ENCODE data around the gene L1CAM.
A peak's percentile ranks its signal among the peaks of the same experiment; 100 is the strongest.

Gene L1CAM

DNA sequence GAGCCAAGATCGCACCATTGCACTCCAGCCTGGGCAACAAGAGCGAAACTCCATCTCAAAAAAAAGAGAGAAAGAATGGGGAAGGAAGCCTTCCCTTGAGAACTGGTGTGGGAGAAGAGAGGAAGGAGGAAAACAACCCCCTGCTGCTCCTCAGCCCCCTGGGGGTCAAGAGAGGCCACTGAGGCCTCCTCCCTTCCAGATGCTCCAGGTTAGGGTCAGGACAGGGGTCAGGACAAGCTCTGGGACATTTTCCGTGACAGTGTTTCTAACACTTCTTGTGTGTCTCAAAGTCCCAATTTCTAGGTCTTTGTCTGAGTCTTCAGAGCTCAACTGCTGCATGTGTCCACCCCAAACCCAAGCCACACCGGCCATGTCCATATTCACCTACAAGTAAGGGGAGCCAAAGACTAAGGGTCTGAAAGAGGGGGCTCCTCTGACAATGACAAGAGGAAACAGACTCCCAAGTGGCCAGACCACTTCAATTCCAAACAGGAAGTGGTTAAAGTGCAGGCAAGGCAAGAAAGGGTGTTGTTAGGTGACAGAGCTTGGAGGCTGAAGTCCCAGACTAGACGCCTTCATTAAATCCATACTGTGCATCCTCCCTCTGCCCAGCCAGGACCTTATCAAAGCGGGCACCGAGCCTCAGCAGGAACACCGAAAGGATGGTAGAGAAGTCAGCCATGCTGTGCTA lies 8.3 kb downstream of the L1CAM start (continued):
- TF ChIP-seq, protein P1, sequence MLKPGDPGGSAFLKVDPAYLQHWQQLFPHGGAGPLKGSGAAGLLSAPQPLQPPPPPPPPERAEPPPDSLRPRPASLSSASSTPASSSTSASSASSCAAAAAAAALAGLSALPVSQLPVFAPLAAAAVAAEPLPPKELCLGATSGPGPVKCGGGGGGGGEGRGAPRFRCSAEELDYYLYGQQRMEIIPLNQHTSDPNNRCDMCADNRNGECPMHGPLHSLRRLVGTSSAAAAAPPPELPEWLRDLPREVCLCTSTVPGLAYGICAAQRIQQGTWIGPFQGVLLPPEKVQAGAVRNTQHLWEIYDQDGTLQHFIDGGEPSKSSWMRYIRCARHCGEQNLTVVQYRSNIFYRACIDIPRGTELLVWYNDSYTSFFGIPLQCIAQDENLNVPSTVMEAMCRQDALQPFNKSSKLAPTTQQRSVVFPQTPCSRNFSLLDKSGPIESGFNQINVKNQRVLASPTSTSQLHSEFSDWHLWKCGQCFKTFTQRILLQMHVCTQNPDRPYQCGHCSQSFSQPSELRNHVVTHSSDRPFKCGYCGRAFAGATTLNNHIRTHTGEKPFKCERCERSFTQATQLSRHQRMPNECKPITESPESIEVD (tag by site-specific recombination; IDR thresholded peaks at IDR 0.05): no peak
- TF ChIP-seq, protein P2, sequence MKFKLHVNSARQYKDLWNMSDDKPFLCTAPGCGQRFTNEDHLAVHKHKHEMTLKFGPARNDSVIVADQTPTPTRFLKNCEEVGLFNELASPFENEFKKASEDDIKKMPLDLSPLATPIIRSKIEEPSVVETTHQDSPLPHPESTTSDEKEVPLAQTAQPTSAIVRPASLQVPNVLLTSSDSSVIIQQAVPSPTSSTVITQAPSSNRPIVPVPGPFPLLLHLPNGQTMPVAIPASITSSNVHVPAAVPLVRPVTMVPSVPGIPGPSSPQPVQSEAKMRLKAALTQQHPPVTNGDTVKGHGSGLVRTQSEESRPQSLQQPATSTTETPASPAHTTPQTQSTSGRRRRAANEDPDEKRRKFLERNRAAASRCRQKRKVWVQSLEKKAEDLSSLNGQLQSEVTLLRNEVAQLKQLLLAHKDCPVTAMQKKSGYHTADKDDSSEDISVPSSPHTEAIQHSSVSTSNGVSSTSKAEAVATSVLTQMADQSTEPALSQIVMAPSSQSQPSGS (tag by site-specific recombination; IDR thresholded peaks at IDR 0.05; ENCODE audit: low read depth): no peak
- TF ChIP-seq ZNF354C (tag by site-specific recombination; IDR thresholded peaks at IDR 0.05; ENCODE audit: borderline replicate concordance, low read depth) (no peak), OVOL3 (tag by site-specific recombination; IDR thresholded peaks at IDR 0.05) (no peak)

DNA sequence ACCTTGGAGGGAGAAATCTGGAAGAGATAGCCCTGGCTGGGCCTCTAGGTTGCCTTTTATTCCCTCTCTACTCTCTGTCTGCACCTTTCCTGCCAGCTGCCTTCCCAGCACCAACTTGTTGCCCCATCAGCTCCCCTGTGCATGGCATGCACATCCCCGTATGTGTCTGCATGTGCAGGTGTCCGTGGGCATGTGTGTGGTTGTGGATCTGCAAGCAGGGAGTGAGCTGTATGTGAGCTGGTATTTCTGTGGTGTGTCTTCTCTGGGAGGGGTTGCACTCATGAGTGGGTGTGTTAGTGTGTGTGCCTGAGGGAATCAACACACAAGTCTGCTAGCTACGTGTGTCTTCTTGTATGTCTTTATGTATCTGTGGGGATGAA lies 9.9 kb downstream of the L1CAM start:
- TF ChIP-seq ZNF670 (tag by site-specific recombination; IDR thresholded peaks at IDR 0.05; ENCODE audit: low read depth): no peak
- peak; percentile 77 for TF ChIP-seq SCRT2 (tag by site-specific recombination; IDR thresholded peaks at IDR 0.05)
- no peaks in the 10 kb centered on the region for H3K9me3 ChIP-seq (ENCODE audit: control insufficient read depth, insufficient read depth, low read depth, low read length)
- POLR2A ChIA-PET: interaction anchor here (0.6 kb wide), 1 partner anchor 11 kb away, joined by 3 read pairs; no protein-coding TSS in a partner anchor
- CTCF ChIA-PET: interaction anchor here (0.6 kb wide), 1 partner anchor 110 kb away, joined by 3 read pairs; no protein-coding TSS in a partner anchor
- H3K27ac ChIP-seq (ENCODE audit: extremely low read depth, low read depth, low read length): no peak overlapping the region
- H3K4me3 ChIP-seq (ENCODE audit: low read depth, low read length): no peak overlapping the region
- no peaks in the 10 kb centered on the region for H3K36me3 ChIP-seq (ENCODE audit: control insufficient read depth in 2 of 2, insufficient read depth in 1 of 2, low read length in 2 of 2)
- H3K4me1 ChIP-seq (ENCODE audit: control insufficient read depth, insufficient read depth, low read length): no peaks in the 10 kb centered on the region

DNA sequence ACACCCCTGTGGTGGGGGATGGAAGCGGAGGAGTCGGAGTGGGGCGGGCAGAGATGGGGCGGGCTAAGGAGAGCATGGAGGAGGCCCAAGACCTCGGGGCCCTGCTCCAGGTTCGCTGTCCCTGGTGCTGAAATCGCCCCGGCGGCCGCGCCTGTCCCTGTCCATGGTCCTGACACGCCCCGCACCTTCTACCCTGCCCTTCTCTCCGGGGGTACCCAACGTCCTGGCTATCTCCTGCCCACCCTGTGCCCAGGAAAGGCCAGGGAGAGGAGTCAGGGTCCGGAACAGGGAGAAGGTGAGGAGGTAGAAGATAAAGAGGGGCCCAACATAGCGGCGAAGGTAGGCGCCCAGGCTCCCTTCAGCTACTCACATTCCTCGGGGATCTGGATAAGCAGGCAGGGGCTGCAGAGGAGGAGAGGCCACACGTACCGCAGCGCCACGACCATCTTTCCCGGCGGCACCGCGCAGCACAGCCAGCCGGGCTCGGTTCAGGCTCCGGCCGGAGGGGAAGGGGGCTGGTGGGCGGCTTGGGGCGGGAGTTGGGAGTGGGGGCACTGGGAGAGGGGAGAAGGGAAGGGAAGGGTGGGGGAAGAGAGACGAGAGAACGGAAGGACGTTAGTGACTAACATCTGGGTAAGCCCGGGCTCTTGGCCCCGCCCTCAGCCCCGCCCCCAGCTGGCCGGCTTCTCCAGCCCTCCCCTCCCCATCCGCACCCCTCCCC lies 10.4 kb downstream of the L1CAM start:
- Histone ChIP-seq H3K36me3 (ENCODE audit: control insufficient read depth in 2 of 2, insufficient read depth in 1 of 2, low read length in 2 of 2) (no peaks in the 10 kb centered on the region), H3K27ac (ENCODE audit: extremely low read depth, low read depth, low read length) (no peak overlapping the region), H3K4me1 (ENCODE audit: control insufficient read depth, insufficient read depth, low read length) (no peaks in the 10 kb centered on the region), H3K4me3 (ENCODE audit: low read depth, low read length) (no peak overlapping the region), H3K9me3 (ENCODE audit: control insufficient read depth, insufficient read depth, low read depth, low read length) (no peaks in the 10 kb centered on the region)
- CTCF ChIA-PET: interaction anchor here (0.6 kb wide), 1 partner anchor 109 kb away, joined by 3 read pairs; no protein-coding TSS in a partner anchor
- POLR2A ChIA-PET: interaction anchor here (0.6 kb wide), 1 partner anchor 11 kb away, joined by 3 read pairs; no protein-coding TSS in a partner anchor
- TF ChIP-seq ZNF629 (tag by site-specific recombination; IDR thresholded peaks at IDR 0.05) (no peak), ZNF600 (tag by site-specific recombination; IDR thresholded peaks at IDR 0.05) (peak; percentile 77), SP7 (tag by site-specific recombination; IDR thresholded peaks at IDR 0.05) (0 out of 2 replicates have a peak, but pooled peaks have one; percentile 44), ZNF302 (tag by site-specific recombination; IDR thresholded peaks at IDR 0.05; ENCODE audit: low read depth) (no peak), ZNF24 (tag by site-specific recombination; IDR thresholded peaks at IDR 0.05) (no peak), ZSCAN30 (tag by site-specific recombination; IDR thresholded peaks at IDR 0.05) (peak; percentile 74; the same call in 1 of the 2 replicates), SCRT1 (tag by site-specific recombination; IDR thresholded peaks at IDR 0.05; ENCODE audit: borderline replicate concordance) (no peak), GLI4 (tag by site-specific recombination; IDR thresholded peaks at IDR 0.05) (no peak), ZFHX2 (tag by site-specific recombination; conservative IDR thresholded peaks at IDR 0.05) (no peak), ZNF248 (tag by site-specific recombination; IDR thresholded peaks at IDR 0.05) (no peak), ZBTB8A (tag by site-specific recombination; IDR thresholded peaks at IDR 0.05) (no peak), HOXD13 (CRISPR knock-in tag; IDR thresholded peaks at IDR 0.05; ENCODE audit: borderline replicate concordance) (peak; percentile 99), ZNF561 (tag by site-specific recombination; IDR thresholded peaks at IDR 0.05; ENCODE audit: borderline replicate concordance) (no peak), ZNF324 (tag by site-specific recombination; IDR thresholded peaks at IDR 0.05) (peak; percentile 64; the same call in 1 of the 2 replicates), ZFP3 (tag by site-specific recombination; IDR thresholded peaks at IDR 0.05; ENCODE audit: low read depth) (no peak)
- TF ChIP-seq, protein P3, sequence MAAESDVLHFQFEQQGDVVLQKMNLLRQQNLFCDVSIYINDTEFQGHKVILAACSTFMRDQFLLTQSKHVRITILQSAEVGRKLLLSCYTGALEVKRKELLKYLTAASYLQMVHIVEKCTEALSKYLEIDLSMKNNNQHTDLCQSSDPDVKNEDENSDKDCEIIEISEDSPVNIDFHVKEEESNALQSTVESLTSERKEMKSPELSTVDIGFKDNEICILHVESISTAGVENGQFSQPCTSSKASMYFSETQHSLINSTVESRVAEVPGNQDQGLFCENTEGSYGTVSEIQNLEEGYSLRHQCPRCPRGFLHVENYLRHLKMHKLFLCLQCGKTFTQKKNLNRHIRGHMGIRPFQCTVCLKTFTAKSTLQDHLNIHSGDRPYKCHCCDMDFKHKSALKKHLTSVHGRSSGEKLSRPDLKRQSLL (tag by site-specific recombination; IDR thresholded peaks at IDR 0.05): peak; percentile 47; the same call in 1 of the 2 replicates
- TF ChIP-seq, protein P4, sequence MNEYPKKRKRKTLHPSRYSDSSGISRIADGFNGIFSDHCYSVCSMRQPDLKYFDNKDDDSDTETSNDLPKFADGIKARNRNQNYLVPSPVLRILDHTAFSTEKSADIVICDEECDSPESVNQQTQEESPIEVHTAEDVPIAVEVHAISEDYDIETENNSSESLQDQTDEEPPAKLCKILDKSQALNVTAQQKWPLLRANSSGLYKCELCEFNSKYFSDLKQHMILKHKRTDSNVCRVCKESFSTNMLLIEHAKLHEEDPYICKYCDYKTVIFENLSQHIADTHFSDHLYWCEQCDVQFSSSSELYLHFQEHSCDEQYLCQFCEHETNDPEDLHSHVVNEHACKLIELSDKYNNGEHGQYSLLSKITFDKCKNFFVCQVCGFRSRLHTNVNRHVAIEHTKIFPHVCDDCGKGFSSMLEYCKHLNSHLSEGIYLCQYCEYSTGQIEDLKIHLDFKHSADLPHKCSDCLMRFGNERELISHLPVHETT (tag by site-specific recombination; IDR thresholded peaks at IDR 0.05): no peak
- TF ChIP-seq, protein P1 (tag by site-specific recombination; IDR thresholded peaks at IDR 0.05): no peak

Measured in HEK293 (cell line).